ENCODE results near the gene ABHD2. TPM values are rescaled to one million over a fixed set of nuclear protein-coding genes. Genes with fewer than 3 reads are reported as not detected.
"Not testable (repeated sequence)": the region's sequence is repeated elsewhere in the genome, so short reads cannot be mapped to it uniquely, and the experiment has no call there.

The ABHD2 gene
- total RNA-seq, 1 donor from 2014 or later: 66.5 TPM

- intact Hi-C loops (cut with micrococcal nuclease): no loop called here
- no peak for DNase-seq (ENCODE audit: low spot score)
- Mint-ChIP-seq H3K4me3 (no peak overlapping the region), H3K4me1 (ENCODE audit: low read depth) (peaks cover 20% of the 10 kb centered on the region), H3K27ac (peak overlapping the region; percentile 35), H3K27me3 (ENCODE audit: insufficient read depth) (no peaks in the 10 kb centered on the region), H3K36me3 (ENCODE audit: low read depth) (peaks cover 20% of the 10 kb centered on the region), H3K9me3 (no peaks in the 10 kb centered on the region)
Measured at GRCh38 chr15:89130201-89130600, 41.9 kb downstream of the ABHD2 start.

GRCh38 chr15:89131731-89132130, 43.5 kb downstream of the ABHD2 start:
- no peaks in the 10 kb centered on the region for H3K27me3 Mint-ChIP-seq (ENCODE audit: insufficient read depth)
- no peaks in the 10 kb centered on the region for H3K9me3 Mint-ChIP-seq
- no peak overlapping the region for H3K27ac Mint-ChIP-seq
- DNase-seq (ENCODE audit: low spot score): no peak
- H3K36me3 Mint-ChIP-seq (ENCODE audit: low read depth): peaks cover 18% of the 10 kb centered on the region
- intact Hi-C loops (cut with micrococcal nuclease): no loop called here
- H3K4me3 Mint-ChIP-seq: no peak overlapping the region
- peaks cover 34% of the 10 kb centered on the region for H3K4me1 Mint-ChIP-seq (ENCODE audit: low read depth)

- intact Hi-C loops (cut with micrococcal nuclease): no loop called here
- H3K27ac Mint-ChIP-seq: peak overlapping the region; percentile 26
- no peak for DNase-seq (ENCODE audit: low spot score)
- H3K9me3 Mint-ChIP-seq: no peaks in the 10 kb centered on the region
- H3K36me3 Mint-ChIP-seq (ENCODE audit: low read depth): peaks cover 19% of the 10 kb centered on the region
- no peak overlapping the region for H3K4me3 Mint-ChIP-seq
- no peaks in the 10 kb centered on the region for H3K27me3 Mint-ChIP-seq (ENCODE audit: insufficient read depth)
- peaks cover 42% of the 10 kb centered on the region for H3K4me1 Mint-ChIP-seq (ENCODE audit: low read depth)
Measured at GRCh38 chr15:89132611-89133507, 44.6 kb downstream of the ABHD2 start.

DNA sequence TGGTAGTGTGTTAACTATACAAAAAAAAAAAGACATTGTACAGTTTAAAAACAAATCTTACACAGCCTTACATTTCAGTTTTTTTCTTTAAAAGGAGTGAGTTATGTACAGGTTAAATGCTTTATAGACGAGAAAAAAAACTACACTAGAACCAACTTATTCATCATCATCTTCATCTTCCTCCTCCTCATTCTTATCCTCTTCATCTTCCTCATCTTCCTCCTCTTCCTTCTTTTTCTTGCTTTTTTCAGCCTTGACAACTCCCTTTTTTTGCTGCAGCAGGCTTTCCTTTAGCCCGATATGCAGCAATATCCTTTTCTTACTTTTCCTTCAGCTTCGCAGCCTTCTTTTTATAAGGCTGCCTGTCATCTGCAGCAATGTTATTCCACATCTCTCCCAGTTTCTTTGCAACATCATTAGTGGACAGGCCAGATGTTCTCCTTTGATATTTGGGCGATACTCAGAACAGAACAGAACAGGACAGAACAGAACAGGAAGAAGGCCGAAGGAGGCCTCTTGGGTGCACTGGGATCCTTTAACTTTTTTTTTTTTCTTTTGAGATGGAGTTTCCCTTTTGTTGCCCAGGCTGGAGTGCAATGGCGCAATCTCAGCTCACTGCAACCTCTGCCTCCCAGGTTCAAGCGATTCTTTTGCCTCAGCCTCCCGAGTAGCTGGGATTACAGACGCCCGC, 47.3 kb downstream of the ABHD2 start:
- H3K4me3 Mint-ChIP-seq; H3K9me3 Mint-ChIP-seq; DNase-seq (ENCODE audit: low spot score); H3K27me3 Mint-ChIP-seq (ENCODE audit: insufficient read depth); intact Hi-C loops (cut with micrococcal nuclease): not testable (repeated sequence)
- H3K4me1 Mint-ChIP-seq (ENCODE audit: low read depth): peaks cover 47% of the 10 kb centered on the region
- H3K27ac Mint-ChIP-seq: peak overlapping the region; percentile 51
- H3K36me3 Mint-ChIP-seq (ENCODE audit: low read depth): peaks cover 22% of the 10 kb centered on the region

DNA sequence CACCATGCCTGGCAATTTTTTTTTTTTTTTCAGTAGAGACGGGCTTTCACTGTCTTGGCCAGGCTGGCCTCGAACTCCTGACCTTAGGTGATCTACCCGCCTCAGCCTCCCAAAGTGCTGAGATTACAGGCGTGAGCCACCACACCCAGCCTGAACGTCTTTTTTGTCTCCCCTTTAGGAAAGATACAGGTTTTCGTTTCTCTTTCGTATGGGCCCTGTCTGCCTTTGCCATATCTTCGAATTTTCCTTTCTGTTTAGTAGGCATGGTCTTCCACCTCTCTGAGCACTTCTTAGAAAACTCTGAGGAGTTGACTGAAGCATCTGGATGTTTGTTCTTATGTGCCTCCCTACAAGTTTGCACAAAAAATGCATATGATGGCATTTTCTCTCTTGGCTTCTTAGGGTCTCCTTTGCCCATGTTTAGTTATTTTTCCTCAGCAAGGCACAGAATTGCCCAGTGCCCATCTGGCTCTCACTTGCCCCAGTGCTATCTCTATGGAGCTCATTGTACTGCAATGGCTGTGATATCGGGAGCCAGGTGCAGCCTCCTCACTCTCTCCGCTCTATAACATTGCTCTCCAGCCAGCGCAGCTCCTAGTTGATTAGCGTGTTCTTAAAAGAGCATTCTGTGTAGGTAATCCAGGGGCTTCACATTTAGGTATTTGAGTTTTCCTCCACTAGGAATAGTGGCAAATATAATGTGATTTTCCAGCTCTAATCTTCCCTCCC, 48.0 kb downstream of the ABHD2 start:
- Mint-ChIP-seq H3K4me3 (no peak overlapping the region), H3K36me3 (ENCODE audit: low read depth) (peaks cover 18% of the 10 kb centered on the region)

DNA sequence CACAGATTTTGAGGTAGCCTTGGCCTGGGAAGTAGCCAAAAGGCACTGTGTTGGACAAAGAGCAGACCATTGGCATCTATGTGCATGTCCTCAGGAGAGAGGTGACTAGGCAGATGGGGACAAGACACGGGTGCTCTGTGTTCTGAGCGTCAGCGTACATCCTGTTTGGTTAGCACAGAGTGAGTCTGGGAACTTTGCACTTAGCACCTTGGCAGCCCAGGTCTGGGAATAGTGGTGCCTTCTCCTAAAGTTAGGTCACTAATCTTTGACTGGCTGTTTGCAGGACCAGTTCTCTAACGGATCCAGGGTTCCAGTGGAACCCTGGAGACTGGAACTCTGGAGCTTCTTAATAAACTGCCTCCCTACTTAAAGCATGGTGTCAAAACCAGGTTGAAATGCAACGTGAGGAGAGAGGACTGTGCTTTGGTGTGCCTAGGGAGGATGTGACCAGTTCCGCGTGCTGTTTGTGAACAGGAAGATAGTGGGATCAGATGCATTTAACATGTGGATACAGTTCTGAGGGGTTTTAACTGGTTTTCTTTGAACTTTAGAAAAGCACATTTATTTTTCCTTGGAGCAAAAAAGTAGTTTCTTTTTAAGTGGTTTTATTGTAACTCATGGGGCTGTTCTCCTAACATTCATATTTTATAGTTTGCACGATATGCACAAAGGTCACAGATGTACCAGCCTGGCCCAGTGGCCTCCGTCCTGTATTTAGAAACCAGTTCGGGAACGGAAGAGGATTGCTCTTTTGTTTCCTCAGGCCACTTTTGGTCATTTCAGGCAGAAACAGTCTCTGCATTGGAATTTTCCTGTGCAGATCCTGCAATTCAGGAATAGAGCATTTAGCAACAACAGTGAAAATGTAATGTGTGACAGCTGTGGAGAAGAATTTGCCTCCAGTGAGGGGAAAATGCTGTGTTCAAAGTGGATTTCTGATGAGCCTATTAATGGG, 48.8 kb downstream of the ABHD2 start:
- Mint-ChIP-seq H3K36me3 (ENCODE audit: low read depth) (peaks cover 16% of the 10 kb centered on the region), H3K4me3 (no peak overlapping the region), H3K4me1 (ENCODE audit: low read depth) (peaks cover 50% of the 10 kb centered on the region), H3K9me3 (no peaks in the 10 kb centered on the region), H3K27ac (peak overlapping the region; percentile 29), H3K27me3 (ENCODE audit: insufficient read depth) (no peaks in the 10 kb centered on the region)
- intact Hi-C loops (cut with micrococcal nuclease): no loop called here
- no peak for DNase-seq (ENCODE audit: low spot score)

More for the DNA sequence above, 48.0 kb downstream of the ABHD2 start:
- Mint-ChIP-seq H3K9me3 (no peaks in the 10 kb centered on the region), H3K27ac (no peak overlapping the region), H3K27me3 (ENCODE audit: insufficient read depth) (no peaks in the 10 kb centered on the region), H3K4me1 (ENCODE audit: low read depth) (peaks cover 46% of the 10 kb centered on the region)
- DNase-seq (ENCODE audit: low spot score): no peak
- intact Hi-C loops (cut with micrococcal nuclease): no loop called here

DNA sequence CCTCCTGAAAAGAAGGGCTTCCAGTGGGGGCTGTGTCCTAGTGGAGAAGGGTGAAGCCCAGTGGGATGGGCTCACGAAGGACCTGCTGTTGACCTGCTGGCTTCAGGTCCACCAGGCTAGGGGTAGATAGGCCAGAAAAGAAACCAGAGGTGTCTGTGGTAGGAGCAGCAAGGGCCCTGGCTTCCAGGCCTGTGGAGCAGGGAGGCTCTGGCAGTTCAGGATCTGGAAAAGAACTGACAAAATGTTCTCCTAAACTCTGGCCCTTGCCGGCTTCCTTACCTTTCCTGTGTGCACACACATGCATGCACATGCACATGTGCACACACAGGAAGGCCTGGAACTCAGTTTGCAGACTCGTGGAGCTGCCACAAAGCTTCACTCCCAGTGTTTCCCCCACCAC, 49.7 kb downstream of the ABHD2 start:
- no peaks in the 10 kb centered on the region for H3K27me3 Mint-ChIP-seq (ENCODE audit: insufficient read depth)
- H3K9me3 Mint-ChIP-seq: no peaks in the 10 kb centered on the region
- intact Hi-C loops (cut with micrococcal nuclease): no loop called here
- no peak for DNase-seq (ENCODE audit: low spot score)
- peaks cover 16% of the 10 kb centered on the region for H3K36me3 Mint-ChIP-seq (ENCODE audit: low read depth)
- peaks cover 51% of the 10 kb centered on the region for H3K4me1 Mint-ChIP-seq (ENCODE audit: low read depth)
- H3K4me3 Mint-ChIP-seq: no peak overlapping the region
- H3K27ac Mint-ChIP-seq: no peak overlapping the region

- Mint-ChIP-seq H3K27ac (no peak overlapping the region), H3K27me3 (ENCODE audit: insufficient read depth) (no peaks in the 10 kb centered on the region), H3K36me3 (ENCODE audit: low read depth) (peaks cover 16% of the 10 kb centered on the region), H3K9me3 (no peaks in the 10 kb centered on the region), H3K4me3 (no peak overlapping the region), H3K4me1 (ENCODE audit: low read depth) (peaks cover 53% of the 10 kb centered on the region)
- intact Hi-C loops (cut with micrococcal nuclease): no loop called here
- no peak for DNase-seq (ENCODE audit: low spot score)
Measured at GRCh38 chr15:89138999-89139612, 50.9 kb downstream of the ABHD2 start.

- Mint-ChIP-seq H3K27me3 (ENCODE audit: insufficient read depth) (no peaks in the 10 kb centered on the region), H3K36me3 (ENCODE audit: low read depth) (peaks cover 19% of the 10 kb centered on the region), H3K27ac (peak overlapping the region; percentile 48), H3K4me1 (ENCODE audit: low read depth) (peaks cover 58% of the 10 kb centered on the region), H3K4me3 (no peak overlapping the region), H3K9me3 (no peaks in the 10 kb centered on the region)
- intact Hi-C loops (cut with micrococcal nuclease): no loop called here
- DNase-seq (ENCODE audit: low spot score): no peak
Measured at GRCh38 chr15:89139613-89140499, 51.6 kb downstream of the ABHD2 start.

- DNase-seq (ENCODE audit: low spot score): no peak
- Mint-ChIP-seq H3K27ac (peak overlapping the region; percentile 8), H3K4me3 (no peak overlapping the region), H3K4me1 (ENCODE audit: low read depth) (peaks cover 54% of the 10 kb centered on the region), H3K9me3 (no peaks in the 10 kb centered on the region), H3K27me3 (ENCODE audit: insufficient read depth) (no peaks in the 10 kb centered on the region), H3K36me3 (ENCODE audit: low read depth) (peaks cover 18% of the 10 kb centered on the region)
- intact Hi-C loops (cut with micrococcal nuclease): no loop called here
Measured at GRCh38 chr15:89140595-89140994, 52.3 kb downstream of the ABHD2 start.

- intact Hi-C loops (cut with micrococcal nuclease); H3K9me3 Mint-ChIP-seq; H3K27ac Mint-ChIP-seq; DNase-seq (ENCODE audit: low spot score); H3K27me3 Mint-ChIP-seq (ENCODE audit: insufficient read depth); H3K4me3 Mint-ChIP-seq: not testable (repeated sequence)
- Mint-ChIP-seq H3K36me3 (ENCODE audit: low read depth) (peaks cover 18% of the 10 kb centered on the region), H3K4me1 (ENCODE audit: low read depth) (peaks cover 49% of the 10 kb centered on the region)
Measured at GRCh38 chr15:89141159-89141558, 52.9 kb downstream of the ABHD2 start.

All from activated T-helper 1 cell treated with anti-CD3 and anti-CD28 coated beads, Interleukin-12 subunit alpha, Interleukin-12 subunit beta, Interleukin-2, Interleukin-4 antibody, amounts not matched to agents 30 ng/mL and 10 ng/mL and 1 ng/mL, durations not matched to agents 14 hours and 24 hours and 36 hours (primary cell).